ENCODE data around the gene CHAT.

DNA sequence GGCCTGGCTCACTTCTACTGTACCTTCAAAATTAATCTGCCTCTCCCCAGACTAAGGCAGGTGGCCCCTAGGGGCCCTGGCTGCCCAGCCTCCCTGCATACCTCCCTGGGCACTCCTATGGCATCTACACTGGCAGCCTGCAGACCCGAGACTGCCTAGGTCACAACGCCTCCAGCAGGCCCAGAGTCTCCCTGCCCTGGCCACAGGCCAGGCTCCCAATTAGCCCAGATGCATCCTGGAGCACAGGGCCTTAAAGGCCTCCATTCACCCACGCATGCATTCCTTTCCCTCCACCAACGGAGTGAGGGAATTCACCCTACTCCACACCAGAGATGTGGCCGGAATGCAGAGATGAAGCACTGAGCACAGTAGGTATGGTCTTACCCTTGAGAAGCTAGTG, 1.9 kb downstream of the CHAT start:
- TF ChIP-seq, protein P1, sequence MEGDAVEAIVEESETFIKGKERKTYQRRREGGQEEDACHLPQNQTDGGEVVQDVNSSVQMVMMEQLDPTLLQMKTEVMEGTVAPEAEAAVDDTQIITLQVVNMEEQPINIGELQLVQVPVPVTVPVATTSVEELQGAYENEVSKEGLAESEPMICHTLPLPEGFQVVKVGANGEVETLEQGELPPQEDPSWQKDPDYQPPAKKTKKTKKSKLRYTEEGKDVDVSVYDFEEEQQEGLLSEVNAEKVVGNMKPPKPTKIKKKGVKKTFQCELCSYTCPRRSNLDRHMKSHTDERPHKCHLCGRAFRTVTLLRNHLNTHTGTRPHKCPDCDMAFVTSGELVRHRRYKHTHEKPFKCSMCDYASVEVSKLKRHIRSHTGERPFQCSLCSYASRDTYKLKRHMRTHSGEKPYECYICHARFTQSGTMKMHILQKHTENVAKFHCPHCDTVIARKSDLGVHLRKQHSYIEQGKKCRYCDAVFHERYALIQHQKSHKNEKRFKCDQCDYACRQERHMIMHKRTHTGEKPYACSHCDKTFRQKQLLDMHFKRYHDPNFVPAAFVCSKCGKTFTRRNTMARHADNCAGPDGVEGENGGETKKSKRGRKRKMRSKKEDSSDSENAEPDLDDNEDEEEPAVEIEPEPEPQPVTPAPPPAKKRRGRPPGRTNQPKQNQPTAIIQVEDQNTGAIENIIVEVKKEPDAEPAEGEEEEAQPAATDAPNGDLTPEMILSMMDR (conservative IDR thresholded peaks at IDR 0.05) = no peak
- TF ChIP-seq EZH2 (IDR thresholded peaks at IDR 0.05; ENCODE audit: low read depth) = no peak
